ENCODE measurements around the gene PDGFRB.

- TF ChIP-seq CTCF (IDR thresholded peaks at IDR 0.05; ENCODE audit: low read depth, low read length) (no peak), EZH2phosphoT487 (IDR thresholded peaks at IDR 0.05; ENCODE audit: low read depth) (no peak)
Measured at GRCh38 chr5:150182774-150183173, 27.1 kb upstream of the PDGFRB start.
